Right atrium auricular region (tissue), 2 donors: ENCODE results near the gene COL2A1. TPM values are rescaled to one million over a fixed set of nuclear protein-coding genes. Genes with fewer than 3 reads are reported as not detected.

Experiments used
- DNase-seq: peaks from one replicate; pipeline ENCODE4 v3.0.0-alpha.2; 2019; ENCODE audit warnings: low spot score
- H3K27ac ChIP-seq, 2 donors: fragments of 200-600 bp; sonication (generic); 1 replicate in 1 of 2; 2 replicates in 1 of 2; pipeline ENCODE4 v1.5.1; 2016 to 2019
- H3K27me3 ChIP-seq, 2 donors: fragments of 200-600 bp; sonication (generic); one replicate each; pipeline versions ENCODE4 v1.5.1 to v1.6.0; 2017 to 2019
- H3K36me3 ChIP-seq: fragments of 200-600 bp; sonication (generic); one replicate; pipeline ENCODE4 v1.5.1; 2016
- H3K4me1 ChIP-seq, 2 donors: fragments of 200-600 bp; sonication (generic); one replicate each; pipeline versions ENCODE4 v1.5.1 to v1.6.0; 2017 to 2019
- H3K4me3 ChIP-seq, 2 donors: fragments of 200-600 bp; sonication (generic); 1 replicate in 1 of 2; 2 replicates in 1 of 2; pipeline ENCODE4 v1.5.1; 2017 to 2019; ENCODE audit warnings: mild to moderate bottlenecking in 1 of 2, moderate library complexity in 1 of 2
- H3K9me3 ChIP-seq, 2 donors: fragments of 200-600 bp; sonication (generic); one replicate each; pipeline ENCODE4 v1.5.1; 2019
- CTCF ChIP-seq, 2 donors: fragments of 200-600 bp; sonication (generic); IDR thresholded peaks; one replicate each; pipeline ENCODE4 v1.5.1; 2019; ENCODE audit warnings: antibody characterized with exemption in 2 of 2
- total RNA-seq, 2 donors: library from RNA; depleted of rRNA; stranded (reverse); fragments of >200 nt; gene quantifications; one replicate each; pipeline ENCODE4 v1.1.0, GENCODE V29; 2016

Gene COL2A1
- total RNA-seq, 2 donors from 2014 or later, result not detected

- H3K27ac ChIP-seq, result no peak overlapping the region
- H3K27me3 ChIP-seq, result no peaks in the 10 kb centered on the region
- DNase-seq, result no peak
- no peaks in the 10 kb centered on the region for H3K4me1 ChIP-seq
- H3K9me3 ChIP-seq, result no peaks in the 10 kb centered on the region
- no peak for TF ChIP-seq CTCF (IDR thresholded peaks at IDR 0.05)
- no peaks in the 10 kb centered on the region for H3K36me3 ChIP-seq
- no peak overlapping the region for H3K4me3 ChIP-seq
Observed at GRCh38 chr12:47980779-47981495, 23.3 kb downstream of the COL2A1 start.

- no peaks in the 10 kb centered on the region for H3K36me3 ChIP-seq
- DNase-seq, result no peak
Observed at GRCh38 chr12:47980197-47980596, 24.1 kb downstream of the COL2A1 start.

GRCh38 chr12:47979686-47980085, 24.6 kb downstream of the COL2A1 start:
- H3K27ac ChIP-seq, result no peak overlapping the region

More at GRCh38 chr12:47980197-47980596, 24.1 kb downstream of the COL2A1 start:
- Histone ChIP-seq H3K9me3 (no peaks in the 10 kb centered on the region), H3K4me3 (no peak overlapping the region), H3K27ac (no peak overlapping the region), H3K27me3 (no peaks in the 10 kb centered on the region), H3K4me1 (no peaks in the 10 kb centered on the region)
- TF ChIP-seq CTCF (IDR thresholded peaks at IDR 0.05), result no peak

GRCh38 chr12:47979166-47979565, 25.1 kb downstream of the COL2A1 start:
- no peaks in the 10 kb centered on the region for H3K4me1 ChIP-seq
- no peak for TF ChIP-seq CTCF (IDR thresholded peaks at IDR 0.05)
- no peaks in the 10 kb centered on the region for H3K9me3 ChIP-seq
- H3K27me3 ChIP-seq, result no peaks in the 10 kb centered on the region
- DNase-seq, result no peak
- H3K36me3 ChIP-seq, result no peaks in the 10 kb centered on the region
- H3K27ac ChIP-seq, result no peak overlapping the region
- no peak overlapping the region for H3K4me3 ChIP-seq

More at GRCh38 chr12:47979686-47980085, 24.6 kb downstream of the COL2A1 start:
- TF ChIP-seq CTCF (IDR thresholded peaks at IDR 0.05), result no peak
- Histone ChIP-seq H3K4me3 (no peak overlapping the region), H3K4me1 (no peaks in the 10 kb centered on the region), H3K9me3 (no peaks in the 10 kb centered on the region), H3K36me3 (no peaks in the 10 kb centered on the region), H3K27me3 (no peaks in the 10 kb centered on the region)
- DNase-seq, result no peak

- Histone ChIP-seq H3K4me3 (no peak overlapping the region), H3K27me3 (no peaks in the 10 kb centered on the region)
- no peak for TF ChIP-seq CTCF (IDR thresholded peaks at IDR 0.05)
Observed at GRCh38 chr12:47978598-47978873, 25.7 kb downstream of the COL2A1 start.

More at GRCh38 chr12:47978598-47978873, 25.7 kb downstream of the COL2A1 start:
- Histone ChIP-seq H3K9me3 (no peaks in the 10 kb centered on the region), H3K36me3 (no peaks in the 10 kb centered on the region), H3K4me1 (no peaks in the 10 kb centered on the region), H3K27ac (no peak overlapping the region)
- DNase-seq, result no peak
